GM23338 (cell line): ENCODE measurements around the gene NME9. TPM values are rescaled to one million over a fixed set of nuclear protein-coding genes. Genes with fewer than 3 reads are reported as not detected.

ENCODE experiments used
- ATAC-seq: fragments of 200-7000 bp; cut with Tn5 transposase; 3 replicates; pipeline ENCODE4 v1.9.1; 2020
- DNase-seq: peaks from one replicate; pipeline ENCODE4 v3.0.0-alpha.2; 2015; ENCODE audit warnings: low spot score
- H2AFZ ChIP-seq: fragments of 200-600 bp; sonication (generic); 2 replicates; pipeline ENCODE4 v1.8.0; 2016; ENCODE audit warnings: antibody characterized with exemption, mild to moderate bottlenecking, moderate library complexity
- H3F3A ChIP-seq: fragments of 200-600 bp; sonication (generic); replicated peaks from 2 replicates; pipeline ENCODE4 v1.8.0; 2017; ENCODE audit warnings: antibody characterized with exemption, mixed run types, low read depth
- H3K27ac ChIP-seq: fragments of 200-600 bp; sonication (generic); 2 replicates; pipeline ENCODE4 v1.6.1; 2016; ENCODE audit warnings: low read depth
- H3K27me3 ChIP-seq: fragments of 200-600 bp; sonication (generic); 2 replicates; pipeline ENCODE4 v1.8.0; 2016; ENCODE audit warnings: mild to moderate bottlenecking, mixed run types, moderate library complexity; ENCODE audit not compliant: insufficient read depth
- H3K36me3 ChIP-seq: fragments of 200-600 bp; sonication (generic); 2 replicates; pipeline ENCODE4 v1.8.0; 2016; ENCODE audit warnings: mild to moderate bottlenecking; ENCODE audit not compliant: insufficient read depth
- H3K4me1 ChIP-seq: fragments of 200-600 bp; sonication (generic); 2 replicates; pipeline ENCODE4 v1.8.0; 2016; ENCODE audit warnings: mild to moderate bottlenecking, moderate library complexity; ENCODE audit not compliant: insufficient read depth
- H3K4me2 ChIP-seq: fragments of 200-600 bp; sonication (generic); 2 replicates; pipeline ENCODE4 v1.7.1; 2017; ENCODE audit warnings: mixed run types
- H3K4me3 ChIP-seq: fragments of 200-600 bp; sonication (generic); 2 replicates; pipeline ENCODE4 v1.6.1; 2016; ENCODE audit warnings: mixed run types
- H3K79me2 ChIP-seq: fragments of 200-600 bp; sonication (generic); replicated peaks from 2 replicates; pipeline ENCODE4 v1.8.0; 2017; ENCODE audit warnings: mild to moderate bottlenecking; ENCODE audit not compliant: insufficient read depth
- H3K9me2 ChIP-seq: fragments of 200-600 bp; sonication (generic); 2 replicates; pipeline ENCODE4 v1.8.0; 2017; ENCODE audit not compliant: insufficient read depth
- H4K20me1 ChIP-seq: fragments of 200-600 bp; sonication (generic); replicated peaks from 2 replicates; pipeline ENCODE4 v1.8.0; 2017; ENCODE audit warnings: mild to moderate bottlenecking; ENCODE audit not compliant: insufficient read depth
- H3K27ac Mint-ChIP-seq: 2 replicates; pipeline ENCODE4 v1.8.0; 2020; ENCODE audit warnings: inconsistent platforms, mild to moderate bottlenecking, moderate library complexity, mixed read lengths
- H3K27me3 Mint-ChIP-seq: 3 replicates; pipeline ENCODE4 v1.8.0; 2022; ENCODE audit warnings: low read depth, mild to moderate bottlenecking, moderate library complexity, mixed read lengths, inconsistent platforms; ENCODE audit not compliant: insufficient read depth, poor library complexity
- H3K36me3 Mint-ChIP-seq: 3 replicates; pipeline ENCODE4 v1.8.0; 2021; ENCODE audit warnings: low read depth, mild to moderate bottlenecking, inconsistent platforms, moderate library complexity, mixed read lengths
- H3K4me1 Mint-ChIP-seq: 3 replicates; pipeline ENCODE4 v1.8.0; 2020; ENCODE audit warnings: mild to moderate bottlenecking, inconsistent platforms, mixed read lengths
- H3K4me3 Mint-ChIP-seq: 3 replicates; pipeline ENCODE4 v1.8.0; 2021; ENCODE audit warnings: moderate library complexity, mild to moderate bottlenecking, inconsistent platforms, mixed read lengths
- H3K9me3 Mint-ChIP-seq: 3 replicates; pipeline ENCODE4 v1.8.0; 2020; ENCODE audit warnings: moderate library complexity, mild to moderate bottlenecking, inconsistent platforms, mixed read lengths
- CREB1 ChIP-seq: fragments of 250-450 bp; sonication (Bioruptor Pico); IDR thresholded peaks from 2 replicates; pipeline ENCODE4 v1.5.0; 2020; ENCODE audit warnings: low read depth, mild to moderate bottlenecking, moderate library complexity
- EZH2 ChIP-seq: fragments of 200-600 bp; sonication (generic); IDR thresholded peaks from one replicate; pipeline ENCODE4 v1.8.0; 2017; ENCODE audit warnings: antibody characterized with exemption, mild to moderate bottlenecking, low read depth; ENCODE audit not compliant: unreplicated experiment
- EZH2phosphoT487 ChIP-seq: fragments of 200-600 bp; sonication (generic); IDR thresholded peaks from one replicate; pipeline ENCODE4 v1.8.1; 2018; ENCODE audit warnings: antibody characterized with exemption; ENCODE audit not compliant: unreplicated experiment
- JUNB ChIP-seq: IDR thresholded peaks from one replicate; pipeline ENCODE4 v1.6.1; 2016; ENCODE audit warnings: antibody characterized with exemption; ENCODE audit not compliant: unreplicated experiment
- NANOG ChIP-seq: IDR thresholded peaks from 2 replicates; pipeline ENCODE4 v1.6.1; 2016; ENCODE audit warnings: antibody characterized with exemption, borderline replicate concordance
- POLR2AphosphoS5 ChIP-seq: IDR thresholded peaks from 2 replicates; pipeline ENCODE4 v1.6.1; 2016; ENCODE audit warnings: antibody characterized with exemption, low read depth
- STAT1 ChIP-seq: IDR thresholded peaks from one replicate; pipeline ENCODE4 v1.6.1; 2016; ENCODE audit warnings: antibody characterized with exemption; ENCODE audit not compliant: unreplicated experiment
- ZNF114 ChIP-seq: fragments of 250-450 bp; sonication (Bioruptor Pico); IDR thresholded peaks from 2 replicates; pipeline ENCODE4 v1.5.0; 2020; ENCODE audit warnings: mild to moderate bottlenecking, moderate library complexity
- ZNF331 ChIP-seq: fragments of 250-450 bp; sonication (Bioruptor Pico); IDR thresholded peaks from 2 replicates; pipeline ENCODE4 v1.5.0; 2020; ENCODE audit warnings: low read depth, mild to moderate bottlenecking, moderate library complexity
- polyA plus RNA-seq: library from polyadenylated mRNA; unstranded; fragments of >200 nt; fragmentation: Nextera tagmentation; extraction: Ambion mirVana; gene quantifications from 2 replicates; pipeline ENCODE4 v1.2.1, GENCODE V29; 2016
- total RNA-seq: library from RNA; depleted of rRNA; stranded (reverse); fragments of >200 nt; shearing (Covaris generic); gene quantifications from 2 replicates; pipeline ENCODE4 v1.2.3, GENCODE V29; 2014
- TF ChIP-seq, protein P1 (sequence below): fragments of 250-450 bp; sonication (Bioruptor Pico); IDR thresholded peaks from 2 replicates; pipeline ENCODE4 v1.5.0; 2020; ENCODE audit warnings: mild to moderate bottlenecking, moderate library complexity
- TF ChIP-seq, protein P2 (sequence below): IDR thresholded peaks from one replicate; pipeline ENCODE4 v1.6.1; 2018; ENCODE audit warnings: antibody characterized with exemption; ENCODE audit not compliant: unreplicated experiment
- TF ChIP-seq, protein P3 (sequence below): IDR thresholded peaks from 2 replicates; pipeline ENCODE4 v1.6.1; 2016; ENCODE audit warnings: antibody characterized with exemption
- TF ChIP-seq, protein P4 (sequence below), 2 experiments: fragments of 200-600 bp in 1 of 2; sonication (generic) in 1 of 2; conservative IDR thresholded peaks; 2 replicates each; pipeline versions ENCODE4 v1.5.1 to v1.6.1; 2016 to 2017; ENCODE audit warnings: antibody characterized with exemption in 2 of 2, low read depth in 2 of 2, mild to moderate bottlenecking in 2 of 2, moderate library complexity in 1 of 2

The NME9 gene
- total and polyA plus RNA-seq, 2 experiments from 2014 or later: 0.14 to 2.0 TPM

DNA sequence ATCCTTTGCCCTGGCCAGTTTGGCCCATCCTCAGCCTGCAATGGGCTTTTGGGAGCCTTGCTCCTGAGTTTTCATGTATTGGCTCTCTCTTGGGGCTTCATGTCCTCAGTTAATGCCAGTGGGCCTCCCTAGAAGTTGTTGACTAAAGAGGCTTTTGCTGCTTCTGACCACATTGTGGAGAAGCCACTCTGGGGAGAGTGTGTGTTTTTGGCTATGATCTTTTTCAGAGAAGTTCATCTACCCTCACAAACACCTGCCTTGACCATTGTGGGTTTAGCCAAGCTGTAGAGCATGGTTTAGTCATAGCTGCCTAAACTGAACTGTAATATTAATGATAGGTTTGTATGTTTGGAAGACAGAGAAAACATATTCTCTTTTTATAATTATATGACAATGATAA lies 24.7 kb upstream of the NME9 start:
- H3K36me3 ChIP-seq: no peaks in the 10 kb centered on the region
- no peak overlapping the region for H3K27ac Mint-ChIP-seq
- no peak for DNase-seq
- H3K27me3 Mint-ChIP-seq: peaks cover 15% of the 10 kb centered on the region
- H3K27ac ChIP-seq: no peak overlapping the region
- no peak overlapping the region for H3K4me2 ChIP-seq
- TF ChIP-seq, protein P1, sequence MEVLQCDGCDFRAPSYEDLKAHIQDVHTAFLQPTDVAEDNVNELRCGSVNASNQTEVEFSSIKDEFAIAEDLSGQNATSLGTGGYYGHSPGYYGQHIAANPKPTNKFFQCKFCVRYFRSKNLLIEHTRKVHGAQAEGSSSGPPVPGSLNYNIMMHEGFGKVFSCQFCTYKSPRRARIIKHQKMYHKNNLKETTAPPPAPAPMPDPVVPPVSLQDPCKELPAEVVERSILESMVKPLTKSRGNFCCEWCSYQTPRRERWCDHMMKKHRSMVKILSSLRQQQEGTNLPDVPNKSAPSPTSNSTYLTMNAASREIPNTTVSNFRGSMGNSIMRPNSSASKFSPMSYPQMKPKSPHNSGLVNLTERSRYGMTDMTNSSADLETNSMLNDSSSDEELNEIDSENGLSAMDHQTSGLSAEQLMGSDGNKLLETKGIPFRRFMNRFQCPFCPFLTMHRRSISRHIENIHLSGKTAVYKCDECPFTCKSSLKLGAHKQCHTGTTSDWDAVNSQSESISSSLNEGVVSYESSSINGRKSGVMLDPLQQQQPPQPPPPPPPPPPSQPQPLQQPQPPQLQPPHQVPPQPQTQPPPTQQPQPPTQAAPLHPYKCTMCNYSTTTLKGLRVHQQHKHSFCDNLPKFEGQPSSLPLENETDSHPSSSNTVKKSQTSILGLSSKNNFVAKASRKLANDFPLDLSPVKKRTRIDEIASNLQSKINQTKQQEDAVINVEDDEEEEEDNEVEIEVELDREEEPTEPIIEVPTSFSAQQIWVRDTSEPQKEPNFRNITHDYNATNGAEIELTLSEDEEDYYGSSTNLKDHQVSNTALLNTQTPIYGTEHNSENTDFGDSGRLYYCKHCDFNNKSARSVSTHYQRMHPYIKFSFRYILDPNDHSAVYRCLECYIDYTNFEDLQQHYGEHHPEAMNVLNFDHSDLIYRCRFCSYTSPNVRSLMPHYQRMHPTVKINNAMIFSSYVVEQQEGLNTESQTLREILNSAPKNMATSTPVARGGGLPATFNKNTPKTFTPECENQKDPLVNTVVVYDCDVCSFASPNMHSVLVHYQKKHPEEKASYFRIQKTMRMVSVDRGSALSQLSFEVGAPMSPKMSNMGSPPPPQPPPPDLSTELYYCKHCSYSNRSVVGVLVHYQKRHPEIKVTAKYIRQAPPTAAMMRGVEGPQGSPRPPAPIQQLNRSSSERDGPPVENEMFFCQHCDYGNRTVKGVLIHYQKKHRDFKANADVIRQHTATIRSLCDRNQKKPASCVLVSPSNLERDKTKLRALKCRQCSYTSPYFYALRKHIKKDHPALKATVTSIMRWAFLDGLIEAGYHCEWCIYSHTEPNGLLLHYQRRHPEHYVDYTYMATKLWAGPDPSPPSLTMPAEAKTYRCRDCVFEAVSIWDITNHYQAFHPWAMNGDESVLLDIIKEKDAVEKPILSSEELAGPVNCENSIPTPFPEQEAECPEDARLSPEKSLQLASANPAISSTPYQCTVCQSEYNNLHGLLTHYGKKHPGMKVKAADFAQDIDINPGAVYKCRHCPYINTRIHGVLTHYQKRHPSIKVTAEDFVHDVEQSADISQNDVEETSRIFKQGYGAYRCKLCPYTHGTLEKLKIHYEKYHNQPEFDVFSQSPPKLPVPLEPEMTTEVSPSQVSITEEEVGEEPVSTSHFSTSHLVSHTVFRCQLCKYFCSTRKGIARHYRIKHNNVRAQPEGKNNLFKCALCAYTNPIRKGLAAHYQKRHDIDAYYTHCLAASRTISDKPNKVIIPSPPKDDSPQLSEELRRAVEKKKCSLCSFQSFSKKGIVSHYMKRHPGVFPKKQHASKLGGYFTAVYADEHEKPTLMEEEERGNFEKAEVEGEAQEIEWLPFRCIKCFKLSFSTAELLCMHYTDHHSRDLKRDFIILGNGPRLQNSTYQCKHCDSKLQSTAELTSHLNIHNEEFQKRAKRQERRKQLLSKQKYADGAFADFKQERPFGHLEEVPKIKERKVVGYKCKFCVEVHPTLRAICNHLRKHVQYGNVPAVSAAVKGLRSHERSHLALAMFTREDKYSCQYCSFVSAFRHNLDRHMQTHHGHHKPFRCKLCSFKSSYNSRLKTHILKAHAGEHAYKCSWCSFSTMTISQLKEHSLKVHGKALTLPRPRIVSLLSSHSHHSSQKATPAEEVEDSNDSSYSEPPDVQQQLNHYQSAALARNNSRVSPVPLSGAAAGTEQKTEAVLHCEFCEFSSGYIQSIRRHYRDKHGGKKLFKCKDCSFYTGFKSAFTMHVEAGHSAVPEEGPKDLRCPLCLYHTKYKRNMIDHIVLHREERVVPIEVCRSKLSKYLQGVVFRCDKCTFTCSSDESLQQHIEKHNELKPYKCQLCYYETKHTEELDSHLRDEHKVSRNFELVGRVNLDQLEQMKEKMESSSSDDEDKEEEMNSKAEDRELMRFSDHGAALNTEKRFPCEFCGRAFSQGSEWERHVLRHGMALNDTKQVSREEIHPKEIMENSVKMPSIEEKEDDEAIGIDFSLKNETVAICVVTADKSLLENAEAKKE: no peak
- TF ChIP-seq CREB1 (CRISPR knock-in tag) (no peak), NANOG (no peak), EZH2phosphoT487 (no peak), STAT1 (no peak), POLR2AphosphoS5 (no peak), EZH2 (no peak), ZNF114 (no peak), JUNB (no peak), ZNF331 (CRISPR knock-in tag) (no peak)
- TF ChIP-seq, protein P2, sequence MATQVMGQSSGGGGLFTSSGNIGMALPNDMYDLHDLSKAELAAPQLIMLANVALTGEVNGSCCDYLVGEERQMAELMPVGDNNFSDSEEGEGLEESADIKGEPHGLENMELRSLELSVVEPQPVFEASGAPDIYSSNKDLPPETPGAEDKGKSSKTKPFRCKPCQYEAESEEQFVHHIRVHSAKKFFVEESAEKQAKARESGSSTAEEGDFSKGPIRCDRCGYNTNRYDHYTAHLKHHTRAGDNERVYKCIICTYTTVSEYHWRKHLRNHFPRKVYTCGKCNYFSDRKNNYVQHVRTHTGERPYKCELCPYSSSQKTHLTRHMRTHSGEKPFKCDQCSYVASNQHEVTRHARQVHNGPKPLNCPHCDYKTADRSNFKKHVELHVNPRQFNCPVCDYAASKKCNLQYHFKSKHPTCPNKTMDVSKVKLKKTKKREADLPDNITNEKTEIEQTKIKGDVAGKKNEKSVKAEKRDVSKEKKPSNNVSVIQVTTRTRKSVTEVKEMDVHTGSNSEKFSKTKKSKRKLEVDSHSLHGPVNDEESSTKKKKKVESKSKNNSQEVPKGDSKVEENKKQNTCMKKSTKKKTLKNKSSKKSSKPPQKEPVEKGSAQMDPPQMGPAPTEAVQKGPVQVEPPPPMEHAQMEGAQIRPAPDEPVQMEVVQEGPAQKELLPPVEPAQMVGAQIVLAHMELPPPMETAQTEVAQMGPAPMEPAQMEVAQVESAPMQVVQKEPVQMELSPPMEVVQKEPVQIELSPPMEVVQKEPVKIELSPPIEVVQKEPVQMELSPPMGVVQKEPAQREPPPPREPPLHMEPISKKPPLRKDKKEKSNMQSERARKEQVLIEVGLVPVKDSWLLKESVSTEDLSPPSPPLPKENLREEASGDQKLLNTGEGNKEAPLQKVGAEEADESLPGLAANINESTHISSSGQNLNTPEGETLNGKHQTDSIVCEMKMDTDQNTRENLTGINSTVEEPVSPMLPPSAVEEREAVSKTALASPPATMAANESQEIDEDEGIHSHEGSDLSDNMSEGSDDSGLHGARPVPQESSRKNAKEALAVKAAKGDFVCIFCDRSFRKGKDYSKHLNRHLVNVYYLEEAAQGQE: no peak
- TF ChIP-seq, protein P3, sequence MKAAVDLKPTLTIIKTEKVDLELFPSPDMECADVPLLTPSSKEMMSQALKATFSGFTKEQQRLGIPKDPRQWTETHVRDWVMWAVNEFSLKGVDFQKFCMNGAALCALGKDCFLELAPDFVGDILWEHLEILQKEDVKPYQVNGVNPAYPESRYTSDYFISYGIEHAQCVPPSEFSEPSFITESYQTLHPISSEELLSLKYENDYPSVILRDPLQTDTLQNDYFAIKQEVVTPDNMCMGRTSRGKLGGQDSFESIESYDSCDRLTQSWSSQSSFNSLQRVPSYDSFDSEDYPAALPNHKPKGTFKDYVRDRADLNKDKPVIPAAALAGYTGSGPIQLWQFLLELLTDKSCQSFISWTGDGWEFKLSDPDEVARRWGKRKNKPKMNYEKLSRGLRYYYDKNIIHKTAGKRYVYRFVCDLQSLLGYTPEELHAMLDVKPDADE: no peak
- TF ChIP-seq, protein P4, sequence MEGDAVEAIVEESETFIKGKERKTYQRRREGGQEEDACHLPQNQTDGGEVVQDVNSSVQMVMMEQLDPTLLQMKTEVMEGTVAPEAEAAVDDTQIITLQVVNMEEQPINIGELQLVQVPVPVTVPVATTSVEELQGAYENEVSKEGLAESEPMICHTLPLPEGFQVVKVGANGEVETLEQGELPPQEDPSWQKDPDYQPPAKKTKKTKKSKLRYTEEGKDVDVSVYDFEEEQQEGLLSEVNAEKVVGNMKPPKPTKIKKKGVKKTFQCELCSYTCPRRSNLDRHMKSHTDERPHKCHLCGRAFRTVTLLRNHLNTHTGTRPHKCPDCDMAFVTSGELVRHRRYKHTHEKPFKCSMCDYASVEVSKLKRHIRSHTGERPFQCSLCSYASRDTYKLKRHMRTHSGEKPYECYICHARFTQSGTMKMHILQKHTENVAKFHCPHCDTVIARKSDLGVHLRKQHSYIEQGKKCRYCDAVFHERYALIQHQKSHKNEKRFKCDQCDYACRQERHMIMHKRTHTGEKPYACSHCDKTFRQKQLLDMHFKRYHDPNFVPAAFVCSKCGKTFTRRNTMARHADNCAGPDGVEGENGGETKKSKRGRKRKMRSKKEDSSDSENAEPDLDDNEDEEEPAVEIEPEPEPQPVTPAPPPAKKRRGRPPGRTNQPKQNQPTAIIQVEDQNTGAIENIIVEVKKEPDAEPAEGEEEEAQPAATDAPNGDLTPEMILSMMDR (conservative IDR thresholded peaks at IDR 0.05; ENCODE audit: low read depth in 2 of 2): no peak
- H3K27me3 ChIP-seq: peaks cover 4% of the 10 kb centered on the region; the same call in 1 of the 2 replicates
- H3K79me2 ChIP-seq: no peaks in the 10 kb centered on the region
- H3K4me1 ChIP-seq: peaks cover 13% of the 10 kb centered on the region
- H3K4me1 Mint-ChIP-seq: peaks cover 17% of the 10 kb centered on the region
- no peaks in the 10 kb centered on the region for H3K36me3 Mint-ChIP-seq
- no peaks in the 10 kb centered on the region for H3K9me3 Mint-ChIP-seq
- H3K9me2 ChIP-seq: 0 out of 2 replicates have a peak, but pooled peaks cover 3% of the 10 kb centered on the region
- ATAC-seq: no peak
- H3K4me3 ChIP-seq: no peak overlapping the region
- H3F3A ChIP-seq: 0 out of 2 replicates have a peak, but pooled peaks cover 4% of the 10 kb centered on the region
- no peak overlapping the region for H3K4me3 Mint-ChIP-seq
- no peaks in the 10 kb centered on the region for H4K20me1 ChIP-seq
- no peak overlapping the region for H2AFZ ChIP-seq
